ENCODE measurements around the gene TOMT. TPM values are rescaled to one million over a fixed set of nuclear protein-coding genes. Genes with fewer than 3 reads are reported as not detected.

Gene TOMT
- polyA plus RNA-seq, 1 donor from 2014 or later, result 0.76 TPM

DNA sequence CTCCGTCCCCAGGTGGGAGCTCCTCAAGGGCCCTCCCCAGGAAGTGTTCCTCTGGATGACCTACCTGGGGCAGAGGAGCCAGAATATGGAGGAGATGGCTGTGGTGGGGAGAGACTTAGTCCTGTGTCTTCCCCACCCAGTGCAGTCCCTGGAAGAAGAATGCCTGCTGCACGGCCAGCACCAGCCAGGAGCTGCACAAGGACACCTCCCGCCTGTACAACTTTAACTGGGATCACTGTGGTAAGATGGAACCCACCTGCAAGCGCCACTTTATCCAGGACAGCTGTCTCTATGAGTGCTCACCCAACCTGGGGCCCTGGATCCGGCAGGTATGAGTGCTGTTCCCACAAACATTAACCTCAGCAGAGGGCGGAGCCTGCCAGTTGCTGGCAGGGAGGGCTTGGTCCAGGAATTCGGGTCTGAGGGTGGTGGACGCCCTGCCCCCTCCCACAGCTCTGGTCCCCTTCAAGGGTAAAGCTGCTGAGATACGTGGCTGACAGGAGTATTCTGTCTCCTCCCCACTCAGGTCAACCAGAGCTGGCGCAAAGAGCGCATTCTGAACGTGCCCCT lies 33.2 kb downstream of the TOMT start:
- Histone ChIP-seq H3K4me3 (ENCODE audit: low read length) (no peak overlapping the region), H4K20me1 (ENCODE audit: insufficient read depth) (no peaks in the 10 kb centered on the region), H3K79me2 (replicated peaks; ENCODE audit: insufficient read depth, low read length) (no peaks in the 10 kb centered on the region), H3K4me2 (ENCODE audit: low read length) (no peak overlapping the region), H3K27me3 (ENCODE audit: insufficient read depth, low read depth, low read length) (no peaks in the 10 kb centered on the region), H3K27ac (ENCODE audit: low read length) (no peak overlapping the region), H2AFZ (ENCODE audit: low read depth, low read length) (no peak overlapping the region), H3K9me2 (ENCODE audit: insufficient read depth, low read length) (no peaks in the 10 kb centered on the region), H3K9me3 (ENCODE audit: low read length) (no peaks in the 10 kb centered on the region), H3F3A (ENCODE audit: insufficient read depth, low read length, poor library complexity, severe bottlenecking) (no peaks in the 10 kb centered on the region), H3K36me3 (ENCODE audit: insufficient read depth, low read length) (no peaks in the 10 kb centered on the region), H3K9ac (ENCODE audit: low read length) (no peak overlapping the region)
- TF ChIP-seq EZH2 (IDR thresholded peaks at IDR 0.05; ENCODE audit: borderline replicate concordance, insufficient read depth, low read length, poor library complexity, severe bottlenecking) (no peak), POLR2AphosphoS5 (IDR thresholded peaks at IDR 0.05) (no peak), TAF1 (IDR thresholded peaks at IDR 0.05; ENCODE audit: low read depth) (no peak), SMC3 (conservative IDR thresholded peaks at IDR 0.05; ENCODE audit: poor library complexity) (no peak), EP300 (conservative IDR thresholded peaks at IDR 0.05; ENCODE audit: poor library complexity, severe bottlenecking) (no peak), RAD21 (conservative IDR thresholded peaks at IDR 0.05) (no peak), MXI1 (conservative IDR thresholded peaks at IDR 0.05; ENCODE audit: poor library complexity, severe bottlenecking) (no peak)
- TF ChIP-seq, protein P1, sequence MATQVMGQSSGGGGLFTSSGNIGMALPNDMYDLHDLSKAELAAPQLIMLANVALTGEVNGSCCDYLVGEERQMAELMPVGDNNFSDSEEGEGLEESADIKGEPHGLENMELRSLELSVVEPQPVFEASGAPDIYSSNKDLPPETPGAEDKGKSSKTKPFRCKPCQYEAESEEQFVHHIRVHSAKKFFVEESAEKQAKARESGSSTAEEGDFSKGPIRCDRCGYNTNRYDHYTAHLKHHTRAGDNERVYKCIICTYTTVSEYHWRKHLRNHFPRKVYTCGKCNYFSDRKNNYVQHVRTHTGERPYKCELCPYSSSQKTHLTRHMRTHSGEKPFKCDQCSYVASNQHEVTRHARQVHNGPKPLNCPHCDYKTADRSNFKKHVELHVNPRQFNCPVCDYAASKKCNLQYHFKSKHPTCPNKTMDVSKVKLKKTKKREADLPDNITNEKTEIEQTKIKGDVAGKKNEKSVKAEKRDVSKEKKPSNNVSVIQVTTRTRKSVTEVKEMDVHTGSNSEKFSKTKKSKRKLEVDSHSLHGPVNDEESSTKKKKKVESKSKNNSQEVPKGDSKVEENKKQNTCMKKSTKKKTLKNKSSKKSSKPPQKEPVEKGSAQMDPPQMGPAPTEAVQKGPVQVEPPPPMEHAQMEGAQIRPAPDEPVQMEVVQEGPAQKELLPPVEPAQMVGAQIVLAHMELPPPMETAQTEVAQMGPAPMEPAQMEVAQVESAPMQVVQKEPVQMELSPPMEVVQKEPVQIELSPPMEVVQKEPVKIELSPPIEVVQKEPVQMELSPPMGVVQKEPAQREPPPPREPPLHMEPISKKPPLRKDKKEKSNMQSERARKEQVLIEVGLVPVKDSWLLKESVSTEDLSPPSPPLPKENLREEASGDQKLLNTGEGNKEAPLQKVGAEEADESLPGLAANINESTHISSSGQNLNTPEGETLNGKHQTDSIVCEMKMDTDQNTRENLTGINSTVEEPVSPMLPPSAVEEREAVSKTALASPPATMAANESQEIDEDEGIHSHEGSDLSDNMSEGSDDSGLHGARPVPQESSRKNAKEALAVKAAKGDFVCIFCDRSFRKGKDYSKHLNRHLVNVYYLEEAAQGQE (IDR thresholded peaks at IDR 0.05; ENCODE audit: borderline replicate concordance), result no peak
- TF ChIP-seq, protein P2, sequence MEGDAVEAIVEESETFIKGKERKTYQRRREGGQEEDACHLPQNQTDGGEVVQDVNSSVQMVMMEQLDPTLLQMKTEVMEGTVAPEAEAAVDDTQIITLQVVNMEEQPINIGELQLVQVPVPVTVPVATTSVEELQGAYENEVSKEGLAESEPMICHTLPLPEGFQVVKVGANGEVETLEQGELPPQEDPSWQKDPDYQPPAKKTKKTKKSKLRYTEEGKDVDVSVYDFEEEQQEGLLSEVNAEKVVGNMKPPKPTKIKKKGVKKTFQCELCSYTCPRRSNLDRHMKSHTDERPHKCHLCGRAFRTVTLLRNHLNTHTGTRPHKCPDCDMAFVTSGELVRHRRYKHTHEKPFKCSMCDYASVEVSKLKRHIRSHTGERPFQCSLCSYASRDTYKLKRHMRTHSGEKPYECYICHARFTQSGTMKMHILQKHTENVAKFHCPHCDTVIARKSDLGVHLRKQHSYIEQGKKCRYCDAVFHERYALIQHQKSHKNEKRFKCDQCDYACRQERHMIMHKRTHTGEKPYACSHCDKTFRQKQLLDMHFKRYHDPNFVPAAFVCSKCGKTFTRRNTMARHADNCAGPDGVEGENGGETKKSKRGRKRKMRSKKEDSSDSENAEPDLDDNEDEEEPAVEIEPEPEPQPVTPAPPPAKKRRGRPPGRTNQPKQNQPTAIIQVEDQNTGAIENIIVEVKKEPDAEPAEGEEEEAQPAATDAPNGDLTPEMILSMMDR (IDR thresholded peaks at IDR 0.05; ENCODE audit: poor library complexity, severe bottlenecking), result no peak

DNA sequence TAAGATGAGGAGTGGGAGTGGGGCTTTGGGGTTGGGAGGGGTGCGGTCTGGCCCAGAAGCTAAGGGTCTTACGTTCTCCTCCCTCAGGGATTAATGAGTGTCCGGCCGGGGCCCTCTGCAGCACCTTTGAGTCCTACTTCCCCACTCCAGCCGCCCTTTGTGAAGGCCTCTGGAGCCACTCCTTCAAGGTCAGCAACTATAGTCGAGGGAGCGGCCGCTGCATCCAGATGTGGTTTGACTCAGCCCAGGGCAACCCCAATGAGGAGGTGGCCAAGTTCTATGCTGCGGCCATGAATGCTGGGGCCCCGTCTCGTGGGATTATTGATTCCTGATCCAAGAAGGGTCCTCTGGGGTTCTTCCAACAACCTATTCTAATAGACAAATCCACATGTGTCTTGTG lies 33.8 kb downstream of the TOMT start:
- Histone ChIP-seq H3K9me2 (ENCODE audit: insufficient read depth, low read length) (no peaks in the 10 kb centered on the region), H3K9me3 (ENCODE audit: low read length) (no peaks in the 10 kb centered on the region), H3K4me2 (ENCODE audit: low read length) (no peak overlapping the region), H3K79me2 (replicated peaks; ENCODE audit: insufficient read depth, low read length) (no peaks in the 10 kb centered on the region), H3K9ac (ENCODE audit: low read length) (no peak overlapping the region), H3K27me3 (ENCODE audit: insufficient read depth, low read depth, low read length) (no peaks in the 10 kb centered on the region), H3F3A (ENCODE audit: insufficient read depth, low read length, poor library complexity, severe bottlenecking) (no peaks in the 10 kb centered on the region), H3K4me3 (ENCODE audit: low read length) (no peak overlapping the region), H3K27ac (ENCODE audit: low read length) (no peak overlapping the region), H3K36me3 (ENCODE audit: insufficient read depth, low read length) (no peaks in the 10 kb centered on the region), H2AFZ (ENCODE audit: low read depth, low read length) (no peak overlapping the region), H4K20me1 (ENCODE audit: insufficient read depth) (no peaks in the 10 kb centered on the region)
- TF ChIP-seq SMC3 (conservative IDR thresholded peaks at IDR 0.05; ENCODE audit: poor library complexity) (no peak), MXI1 (conservative IDR thresholded peaks at IDR 0.05; ENCODE audit: poor library complexity, severe bottlenecking) (no peak), EZH2 (IDR thresholded peaks at IDR 0.05; ENCODE audit: borderline replicate concordance, insufficient read depth, low read length, poor library complexity, severe bottlenecking) (no peak), TAF1 (IDR thresholded peaks at IDR 0.05; ENCODE audit: low read depth) (no peak), POLR2AphosphoS5 (IDR thresholded peaks at IDR 0.05) (no peak), EP300 (conservative IDR thresholded peaks at IDR 0.05; ENCODE audit: poor library complexity, severe bottlenecking) (no peak), RAD21 (conservative IDR thresholded peaks at IDR 0.05) (no peak)
- TF ChIP-seq, protein P1 (IDR thresholded peaks at IDR 0.05; ENCODE audit: borderline replicate concordance), result no peak
- TF ChIP-seq, protein P2 (IDR thresholded peaks at IDR 0.05; ENCODE audit: poor library complexity, severe bottlenecking), result no peak

Data from neural cell (in vitro differentiated cells).